Measurements from ENCODE around the gene HDAC4.
A peak's percentile ranks its signal among the peaks of the same experiment; 100 is the strongest.

HDAC4 gene

DNA sequence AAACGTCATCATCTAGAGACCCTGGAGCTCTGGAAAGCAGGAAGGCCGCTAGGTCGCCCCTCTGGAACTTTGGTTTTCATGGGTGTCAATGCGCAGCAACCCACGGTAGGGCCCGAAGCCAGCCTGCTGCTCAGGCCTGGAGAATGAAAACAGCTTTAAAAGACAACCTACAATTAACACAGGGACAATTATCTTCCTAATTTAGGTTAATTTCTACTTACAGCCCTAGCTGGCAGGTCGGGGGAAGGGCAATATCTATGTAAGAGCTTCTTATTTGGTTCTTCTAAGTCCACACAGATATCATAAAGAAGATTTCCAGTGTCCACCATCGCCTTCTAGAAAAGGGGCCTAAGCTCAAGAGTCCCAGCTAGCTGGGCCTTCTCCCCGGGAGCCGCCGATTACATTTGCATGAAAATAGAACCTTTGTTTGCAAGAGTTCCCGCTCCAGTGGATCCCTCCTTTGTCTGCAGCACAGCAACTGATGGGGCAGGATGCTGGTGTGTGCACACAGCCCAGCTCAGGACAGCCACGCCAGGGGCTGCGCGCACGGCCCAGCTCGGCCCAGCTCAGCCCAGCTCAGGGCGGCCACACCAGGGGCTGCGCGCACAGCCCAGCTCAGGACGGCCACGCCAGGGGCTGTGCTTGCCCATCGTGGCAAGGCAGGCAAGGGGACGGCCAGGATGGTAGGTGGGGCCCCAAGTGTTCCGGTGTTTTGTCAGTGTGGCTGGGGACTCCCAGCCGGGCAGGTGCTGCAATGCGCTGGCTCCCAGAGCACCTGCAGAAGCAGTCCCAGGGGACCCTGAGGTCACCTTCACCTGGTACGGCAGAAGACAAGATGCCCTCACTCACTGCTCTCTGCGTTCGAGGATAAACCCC lies 109.1 kb downstream of the HDAC4 start:
- DNase-seq, result no peak

DNA sequence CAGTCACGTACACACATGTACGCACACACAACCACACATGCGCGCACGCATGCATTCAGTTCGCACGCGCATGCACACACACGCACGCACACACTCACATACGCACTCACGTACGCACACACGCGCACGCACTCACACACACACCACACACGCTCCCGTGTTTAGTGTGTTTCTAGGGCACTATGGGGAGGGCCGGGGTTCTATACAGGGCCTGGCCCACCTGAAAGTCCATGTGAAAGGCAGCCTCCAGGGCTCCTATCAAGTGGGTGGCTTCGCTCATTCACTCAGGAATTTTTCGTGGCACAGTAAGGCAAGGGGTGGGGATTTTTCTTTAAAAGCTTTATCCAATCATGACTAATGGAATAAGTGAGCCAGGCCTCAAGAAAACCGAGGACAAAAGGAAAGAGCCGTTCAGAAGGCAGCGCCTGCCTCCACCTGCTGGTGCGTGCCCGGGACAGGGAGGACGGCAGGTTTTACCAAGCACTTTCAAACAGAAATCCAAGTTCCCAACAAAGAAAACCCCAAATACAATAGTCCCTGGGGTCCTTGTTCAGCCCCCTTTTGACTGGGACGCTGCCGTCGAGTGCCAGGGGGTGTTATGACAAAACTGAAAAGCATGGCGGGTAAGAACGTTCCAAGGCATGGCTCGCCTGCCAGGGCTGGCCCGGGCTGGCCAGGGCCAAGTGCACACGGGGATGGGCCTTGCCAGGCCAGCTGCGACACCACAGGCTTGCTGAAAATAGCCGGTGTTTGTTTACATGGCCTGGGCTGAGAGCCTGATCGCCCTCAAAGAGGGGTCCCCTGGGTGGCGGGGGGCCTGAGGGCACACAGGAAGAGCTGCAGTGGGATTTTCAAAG lies 110.0 kb downstream of the HDAC4 start:
- DNase-seq, result no peak

DNA sequence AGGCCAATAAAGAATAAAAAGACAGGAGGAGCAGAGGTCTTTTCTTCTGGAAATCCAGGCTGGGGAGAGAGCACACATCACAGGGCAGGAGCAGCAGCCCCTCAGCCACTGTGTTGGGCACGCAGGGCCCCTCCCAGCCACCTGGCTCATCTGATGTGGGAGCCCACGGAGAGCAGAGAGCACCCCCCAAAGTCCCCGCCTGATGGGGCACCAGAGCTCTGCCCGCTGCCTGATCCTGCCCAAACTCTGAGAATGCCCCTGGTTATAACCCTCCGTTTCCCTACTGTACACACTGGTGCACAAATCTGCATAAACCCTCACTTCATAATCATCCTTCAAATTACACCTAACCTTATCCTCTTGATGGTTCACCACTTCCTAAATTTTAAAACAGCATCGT lies 111.3 kb downstream of the HDAC4 start:
- no peak for DNase-seq

- no peak for DNase-seq
Observed at GRCh38 chr2:239288951-239289511, 111.8 kb downstream of the HDAC4 start.

- no peak for DNase-seq
Observed at GRCh38 chr2:239288237-239288636, 112.6 kb downstream of the HDAC4 start.

- no peak for DNase-seq
Observed at GRCh38 chr2:239287461-239287860, 113.4 kb downstream of the HDAC4 start.

DNA sequence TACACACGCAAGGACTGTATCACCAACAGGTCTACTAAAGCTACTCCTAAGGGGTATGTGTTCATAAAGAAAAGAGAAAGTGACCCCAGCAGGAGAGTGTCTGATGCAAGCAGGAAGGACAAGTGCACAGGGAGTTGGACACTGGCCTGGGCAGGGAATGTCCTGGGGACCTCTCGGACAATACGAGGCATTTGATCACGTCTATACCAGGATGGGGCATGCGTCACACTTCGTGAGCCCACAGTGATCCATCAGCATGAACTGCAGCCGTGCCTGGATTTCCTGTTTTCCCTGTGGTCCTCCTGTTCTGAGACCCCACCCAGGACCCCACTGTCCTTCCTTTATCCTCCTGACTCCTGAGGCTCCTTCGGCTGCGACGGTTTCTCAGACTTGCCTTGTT lies 113.9 kb downstream of the HDAC4 start:
- DNase-seq, result no peak

- DNase-seq, result no peak
Observed at GRCh38 chr2:239285932-239286230, 114.9 kb downstream of the HDAC4 start.

DNA sequence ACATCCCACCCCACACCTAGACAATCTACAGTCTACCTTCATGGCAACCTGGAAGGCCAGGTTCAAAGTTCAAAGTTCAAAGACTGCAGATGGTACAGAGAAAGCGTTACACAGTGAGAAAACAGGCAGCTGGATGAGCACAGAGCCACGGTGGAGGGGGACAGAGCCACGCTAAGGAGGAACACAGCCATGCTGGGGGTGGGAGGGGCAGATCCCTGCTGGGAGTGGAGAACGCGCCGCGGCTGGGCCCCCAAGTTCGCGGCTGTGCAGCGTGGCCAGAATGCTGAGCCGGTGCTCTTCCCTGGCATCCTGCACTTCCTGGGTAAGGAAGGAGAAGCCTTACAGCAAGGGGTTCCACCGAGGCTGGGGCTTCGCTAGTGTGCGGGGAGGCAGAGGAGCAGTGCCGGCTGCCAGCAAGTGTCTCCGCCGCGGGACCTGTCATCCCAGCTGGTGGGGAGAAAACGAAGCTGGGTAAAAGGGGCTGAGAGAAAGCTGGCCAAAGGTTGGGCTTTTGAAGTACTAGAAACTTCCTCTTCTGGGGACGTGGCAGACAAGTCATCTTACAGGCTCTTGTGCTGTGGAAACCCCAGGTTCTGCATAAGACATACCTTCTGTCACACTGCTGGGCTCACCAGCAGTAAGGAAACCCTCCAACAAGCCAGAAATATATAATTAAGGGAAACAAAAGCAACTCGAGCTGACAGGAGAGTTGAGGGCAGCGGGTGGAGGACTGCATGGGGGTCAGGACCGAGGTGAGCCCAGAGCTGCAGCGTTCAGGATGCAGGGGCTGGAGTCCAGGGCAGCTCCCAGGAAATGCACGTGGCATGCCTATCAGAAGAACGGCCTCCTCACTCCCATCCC lies 115.5 kb downstream of the HDAC4 start:
- no peak for DNase-seq

- no peak for DNase-seq
Observed at GRCh38 chr2:239283961-239284795, 116.6 kb downstream of the HDAC4 start.

GRCh38 chr2:239283288-239283945 lies 117.4 kb downstream of the HDAC4 start:
- no peak for DNase-seq

- DNase-seq, result no peak
Observed at GRCh38 chr2:239282448-239283287, 118.2 kb downstream of the HDAC4 start.

- DNase-seq, result peak in 1 of 2 donors; percentile 58
Observed at GRCh38 chr2:239280296-239281017, 120.4 kb downstream of the HDAC4 start.

DNA sequence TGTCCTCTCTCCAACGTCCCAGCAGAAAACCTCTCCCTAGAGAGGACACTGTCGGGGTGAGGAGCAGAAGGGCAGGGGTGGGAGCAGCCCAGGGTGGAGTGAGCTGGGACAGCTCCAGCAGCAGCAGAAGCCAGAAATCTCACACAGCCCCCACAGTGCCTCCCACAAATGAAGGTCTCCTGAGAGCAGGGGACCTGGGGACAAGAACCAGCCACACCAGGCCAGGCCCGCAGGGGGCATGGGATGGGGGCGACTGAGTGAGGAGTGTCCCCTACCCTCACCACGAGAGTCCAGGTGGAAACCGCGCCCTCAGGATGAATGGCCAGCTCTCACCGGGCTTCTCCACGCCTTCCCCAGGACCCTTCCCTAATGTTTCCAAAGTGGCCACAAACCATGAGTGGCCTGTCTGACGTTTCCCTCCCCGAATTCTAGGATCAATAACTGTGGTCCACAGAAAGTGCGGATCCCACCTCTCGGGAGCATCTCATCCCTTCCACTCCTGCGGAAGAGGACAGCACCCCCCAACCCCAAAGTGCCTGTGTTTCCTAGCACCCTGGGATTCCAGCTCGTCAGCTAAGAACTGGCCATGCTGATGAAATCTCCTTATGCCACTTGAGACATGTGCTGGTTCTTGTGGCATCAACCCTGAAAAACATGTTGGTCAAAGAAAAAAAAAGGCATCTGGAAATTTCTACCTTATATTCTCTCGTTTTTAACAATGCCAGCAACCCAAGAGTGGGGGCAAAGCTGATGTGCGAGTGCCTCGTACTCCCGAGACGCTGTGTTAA lies 121.1 kb downstream of the HDAC4 start:
- DNase-seq, result no peak

- DNase-seq, result no peak
Observed at GRCh38 chr2:239278941-239279365, 121.9 kb downstream of the HDAC4 start.

DNA sequence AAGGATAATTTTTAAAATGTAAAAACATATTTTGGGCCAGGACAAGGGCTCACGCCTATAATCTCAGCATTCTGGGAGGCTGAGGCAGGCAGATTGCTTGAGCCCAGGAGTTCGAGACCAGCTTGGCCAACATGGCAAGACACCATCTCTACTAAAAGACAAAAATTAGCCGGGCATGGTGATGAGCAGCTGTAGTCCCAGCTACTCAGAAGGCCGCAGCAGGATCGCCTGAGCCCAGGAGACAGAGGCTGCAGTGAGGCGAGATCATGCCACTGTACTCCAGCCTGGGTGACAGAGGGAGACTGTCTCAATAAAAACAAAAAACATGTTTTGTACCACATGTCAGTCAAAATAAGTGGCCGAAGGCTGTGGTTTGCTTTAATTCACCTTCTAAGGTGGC lies 122.5 kb downstream of the HDAC4 start:
- DNase-seq, result no peak

DNA sequence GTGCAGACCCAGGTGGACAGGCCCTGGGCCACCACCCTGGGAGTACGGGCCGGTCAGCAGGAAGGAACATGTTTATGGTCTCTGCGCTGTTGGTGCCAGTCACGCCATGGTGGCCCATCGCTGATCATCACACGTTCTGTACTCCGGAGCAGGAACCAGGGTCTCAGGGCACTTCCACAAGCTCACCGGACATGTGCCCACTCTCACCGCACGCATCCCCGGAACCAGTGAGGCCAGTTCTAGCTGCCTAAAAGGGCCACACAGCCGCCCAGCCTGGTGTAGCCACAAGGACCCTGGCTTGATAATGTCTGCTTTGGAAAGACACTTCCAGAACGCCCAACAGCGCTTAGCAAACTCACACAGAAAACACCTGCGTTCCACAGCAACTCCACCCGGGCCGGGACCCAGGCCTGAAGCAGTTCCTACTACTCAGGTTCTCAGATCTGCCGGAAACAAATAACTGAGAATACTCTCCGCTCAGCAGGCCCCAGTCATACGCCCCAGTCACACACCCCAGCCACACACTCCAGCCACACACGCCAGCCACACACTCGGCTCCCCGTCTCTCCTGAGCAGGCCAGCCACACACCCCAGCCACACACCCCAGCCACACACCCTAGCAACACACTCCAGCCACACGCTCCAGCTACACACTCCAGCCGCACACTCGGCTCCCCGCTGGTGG lies 123.3 kb downstream of the HDAC4 start:
- DNase-seq, result no peak

DNA sequence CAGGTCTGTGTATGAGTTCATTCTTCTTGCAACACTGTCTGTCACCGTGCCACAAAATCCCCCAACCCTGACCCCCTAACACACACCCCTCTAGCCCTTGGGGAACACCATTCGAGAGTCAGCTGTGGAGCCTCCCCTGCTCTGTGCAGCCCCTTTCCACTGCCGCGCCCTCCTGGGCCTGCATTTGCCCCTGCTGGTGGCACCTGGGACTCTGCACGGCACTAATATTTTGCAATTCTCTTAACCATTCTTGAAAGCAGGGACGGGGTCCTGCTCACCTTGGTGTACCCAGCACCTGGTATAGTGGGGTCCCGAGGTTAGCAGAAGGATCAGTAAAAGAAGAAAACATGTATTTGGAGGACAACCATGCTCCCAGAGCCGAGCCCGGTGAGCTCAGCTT lies 124.0 kb downstream of the HDAC4 start:
- DNase-seq, result no peak

Data from stimulated activated CD4-positive, alpha-beta T cell treated with anti-CD3 and anti-CD28 coated beads, Interleukin-2, amount 100 ng/mL, for 24 hours (primary cell).